GM19238 (cell line): ENCODE data around the gene FKRP.
A peak's percentile ranks its signal among the peaks of the same experiment; 100 is the strongest.
"Not testable (repeated sequence)": the region's sequence is repeated elsewhere in the genome, so short reads cannot be mapped to it uniquely, and the experiment has no call there.

Experiments used
- DNase-seq: peaks from one replicate; pipeline ENCODE4 v3.0.0; 2011; ENCODE audit warnings: low spot score; ENCODE audit not compliant: insufficient read length

FKRP gene

DNA sequence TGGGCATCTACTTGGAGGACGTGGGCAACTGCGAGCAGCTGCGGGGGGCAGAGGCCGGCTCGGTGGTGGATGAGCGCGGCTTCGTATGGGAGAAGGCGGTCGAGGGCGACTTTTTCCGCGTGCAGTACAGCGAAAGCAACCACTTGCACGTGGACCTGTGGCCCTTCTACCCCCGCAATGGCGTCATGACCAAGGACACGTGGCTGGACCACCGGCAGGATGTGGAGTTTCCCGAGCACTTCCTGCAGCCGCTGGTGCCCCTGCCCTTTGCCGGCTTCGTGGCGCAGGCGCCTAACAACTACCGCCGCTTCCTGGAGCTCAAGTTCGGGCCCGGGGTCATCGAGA is 10.7 kb downstream of the FKRP start:
- DNase-seq: no peak

DNA sequence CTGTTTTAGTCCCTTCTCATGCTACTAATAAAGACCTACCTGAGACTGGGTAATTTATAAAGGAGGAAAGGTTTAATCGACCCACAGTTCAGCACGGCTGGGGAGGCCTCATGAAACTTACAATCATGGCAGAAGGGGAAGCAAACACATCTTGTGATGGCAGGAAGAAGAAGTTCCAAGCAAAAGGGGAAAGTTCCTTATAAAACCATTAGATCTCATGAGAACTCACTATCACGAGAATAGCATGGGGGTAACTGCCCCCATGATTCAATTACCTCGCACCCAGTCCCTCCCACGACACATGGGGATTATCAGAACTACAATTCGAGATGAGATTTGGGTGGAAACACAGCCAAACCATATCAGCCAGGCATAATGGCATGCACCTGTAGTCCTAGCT is 13.3 kb downstream of the FKRP start:
- no peak for DNase-seq

- no peak for DNase-seq
Measured at GRCh38 chr19:46759817-46760333, 14.0 kb downstream of the FKRP start.

- DNase-seq: no peak
Measured at GRCh38 chr19:46760363-46760762, 14.5 kb downstream of the FKRP start.

- not testable (repeated sequence) for DNase-seq
Measured at GRCh38 chr19:46760897-46761296, 15.0 kb downstream of the FKRP start.

- no peak for DNase-seq
Measured at GRCh38 chr19:46761418-46761831, 15.6 kb downstream of the FKRP start.

DNA sequence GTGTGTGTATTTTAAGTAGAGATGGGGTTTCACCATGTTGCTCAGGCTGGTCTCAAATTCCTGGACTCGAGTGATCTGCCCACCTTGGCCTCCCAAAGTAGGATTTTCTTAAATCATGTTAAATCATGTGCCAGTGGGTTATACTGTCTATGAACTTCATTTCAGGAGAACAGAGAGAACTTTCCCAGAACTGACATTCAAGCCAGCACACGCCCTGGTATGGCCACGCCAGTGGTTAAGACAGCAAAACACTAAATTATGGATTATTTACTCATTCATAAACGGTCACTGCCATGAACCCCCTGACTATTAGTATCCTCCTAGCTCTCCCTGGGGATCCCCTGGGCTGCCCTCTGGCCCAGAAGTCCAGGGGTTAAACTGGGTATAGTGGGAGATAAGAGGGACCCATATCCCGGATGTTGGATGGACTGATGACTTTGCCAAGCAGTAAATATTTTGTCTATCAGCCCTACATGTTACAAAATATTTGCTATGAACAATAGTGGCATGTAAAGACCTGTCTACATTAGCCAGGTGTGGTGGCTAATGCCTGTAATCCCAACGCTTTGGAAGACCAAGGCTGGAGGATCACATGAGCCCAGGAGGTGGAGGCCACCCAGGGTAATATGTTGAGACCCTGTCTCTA is 16.5 kb downstream of the FKRP start:
- DNase-seq: no peak

- DNase-seq: no peak
Measured at GRCh38 chr19:46764817-46765291, 19.0 kb downstream of the FKRP start.

GRCh38 chr19:46766569-46767317 is 20.9 kb downstream of the FKRP start:
- no peak for DNase-seq

- DNase-seq: not testable (repeated sequence)
Measured at GRCh38 chr19:46768746-46769145, 22.9 kb downstream of the FKRP start.

DNA sequence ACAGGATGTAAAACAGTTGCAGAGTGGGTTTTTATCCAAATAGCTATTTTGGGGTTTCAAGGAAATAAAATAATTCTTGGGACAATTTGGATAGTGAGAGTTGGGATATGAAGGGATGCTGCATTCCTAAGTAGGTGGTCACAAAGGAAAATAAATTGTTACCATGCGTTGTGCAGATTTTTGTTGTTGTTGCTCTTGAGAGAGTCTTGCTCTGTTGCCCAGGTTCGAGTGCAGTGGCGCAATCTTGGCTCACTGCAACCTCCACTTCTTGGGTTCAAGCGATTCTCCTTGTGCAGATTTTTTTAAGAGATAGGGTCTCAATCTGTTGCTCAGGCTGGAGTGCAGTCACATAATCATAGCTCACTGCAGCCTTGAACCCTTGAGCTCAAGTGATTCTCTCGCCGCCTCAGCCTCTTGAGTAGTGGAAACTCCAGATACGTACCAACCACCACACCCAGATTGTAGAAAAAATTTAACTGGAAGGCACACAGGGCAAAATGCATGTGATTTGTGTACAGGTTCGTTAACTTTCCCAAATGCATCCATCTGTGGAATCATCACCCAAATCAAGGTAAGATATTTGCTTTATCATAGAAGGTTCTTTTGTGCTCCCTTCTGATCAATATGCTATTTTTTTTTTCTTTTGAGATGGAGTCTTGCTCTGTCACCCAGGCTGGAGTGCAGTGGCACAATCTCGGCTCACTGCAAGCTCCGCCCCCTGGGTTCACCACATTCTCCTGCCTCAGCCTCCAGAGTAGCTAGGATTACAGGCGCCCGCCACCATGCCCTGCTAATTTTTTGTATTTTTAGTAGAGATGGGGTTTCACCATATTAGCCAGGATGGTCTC is 26.5 kb downstream of the FKRP start:
- DNase-seq: no peak

- no peak for DNase-seq
Measured at GRCh38 chr19:46773018-46773399, 27.2 kb downstream of the FKRP start.

DNA sequence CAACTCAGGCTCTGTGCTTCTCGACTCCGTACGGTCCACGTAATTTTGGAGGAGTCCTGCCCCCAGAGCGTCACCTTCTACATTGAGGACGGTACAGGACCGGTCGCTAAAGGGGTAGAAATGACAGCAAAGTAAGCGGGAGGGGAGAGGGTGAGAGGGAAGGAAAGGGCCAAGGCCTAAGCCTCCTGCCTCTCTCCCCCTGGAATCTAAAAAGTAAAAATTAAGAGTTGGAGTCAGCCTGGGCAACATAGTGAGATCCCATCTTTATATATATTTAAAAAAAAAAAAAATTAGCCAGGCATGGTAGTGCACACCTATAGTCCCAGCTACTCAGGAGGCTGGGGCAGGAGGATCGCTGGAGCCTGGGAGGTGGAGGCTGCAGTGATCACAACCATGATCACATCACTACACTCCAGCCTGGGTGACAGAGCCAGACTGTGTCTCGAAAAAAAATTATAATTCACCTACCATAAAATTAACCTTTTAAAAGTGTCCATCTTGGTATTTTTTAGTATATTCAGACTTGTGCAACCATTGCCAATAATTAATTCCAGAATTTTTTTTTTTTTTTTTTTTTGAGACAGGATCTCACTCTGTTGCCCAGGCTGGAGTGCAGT is 29.9 kb downstream of the FKRP start:
- DNase-seq: no peak

- DNase-seq: no peak
Measured at GRCh38 chr19:46776927-46777911, 31.4 kb downstream of the FKRP start.

DNA sequence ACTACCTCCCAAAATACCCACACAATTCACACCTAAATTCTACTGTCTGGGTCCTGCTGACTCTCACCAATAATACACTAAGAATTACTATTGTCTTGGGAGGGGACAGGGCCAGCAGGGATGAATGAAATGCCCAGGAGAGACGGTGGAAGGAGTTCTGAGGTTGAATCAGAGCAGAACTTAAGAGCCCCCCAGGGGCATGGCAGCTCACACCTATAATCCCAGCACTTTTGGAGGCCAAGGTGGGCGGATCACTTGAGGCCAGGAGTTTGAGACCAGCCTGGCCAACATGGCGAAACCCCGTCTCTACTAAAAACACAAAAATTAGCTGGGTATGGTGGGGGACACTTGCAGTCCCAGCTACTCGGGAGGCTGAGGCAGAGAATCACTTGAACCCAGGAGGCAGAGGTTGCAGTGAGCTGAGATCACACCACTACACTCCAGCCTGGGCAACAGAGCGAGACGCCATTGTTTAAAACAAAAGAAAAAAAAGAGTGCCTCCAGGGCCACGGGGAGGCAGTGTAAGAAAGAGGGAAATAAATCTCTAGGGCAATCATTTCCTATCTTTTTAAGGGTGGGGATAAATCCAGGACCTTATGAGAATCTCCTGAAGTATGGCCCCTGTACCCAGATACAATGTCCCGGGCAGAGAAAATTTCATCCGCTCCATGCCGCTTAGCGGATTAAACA is 32.2 kb downstream of the FKRP start:
- not testable (repeated sequence) for DNase-seq

- no peak for DNase-seq
Measured at GRCh38 chr19:46782355-46783019, 36.6 kb downstream of the FKRP start.

- no peak for DNase-seq
Measured at GRCh38 chr19:46783670-46784069, 37.8 kb downstream of the FKRP start.

DNA sequence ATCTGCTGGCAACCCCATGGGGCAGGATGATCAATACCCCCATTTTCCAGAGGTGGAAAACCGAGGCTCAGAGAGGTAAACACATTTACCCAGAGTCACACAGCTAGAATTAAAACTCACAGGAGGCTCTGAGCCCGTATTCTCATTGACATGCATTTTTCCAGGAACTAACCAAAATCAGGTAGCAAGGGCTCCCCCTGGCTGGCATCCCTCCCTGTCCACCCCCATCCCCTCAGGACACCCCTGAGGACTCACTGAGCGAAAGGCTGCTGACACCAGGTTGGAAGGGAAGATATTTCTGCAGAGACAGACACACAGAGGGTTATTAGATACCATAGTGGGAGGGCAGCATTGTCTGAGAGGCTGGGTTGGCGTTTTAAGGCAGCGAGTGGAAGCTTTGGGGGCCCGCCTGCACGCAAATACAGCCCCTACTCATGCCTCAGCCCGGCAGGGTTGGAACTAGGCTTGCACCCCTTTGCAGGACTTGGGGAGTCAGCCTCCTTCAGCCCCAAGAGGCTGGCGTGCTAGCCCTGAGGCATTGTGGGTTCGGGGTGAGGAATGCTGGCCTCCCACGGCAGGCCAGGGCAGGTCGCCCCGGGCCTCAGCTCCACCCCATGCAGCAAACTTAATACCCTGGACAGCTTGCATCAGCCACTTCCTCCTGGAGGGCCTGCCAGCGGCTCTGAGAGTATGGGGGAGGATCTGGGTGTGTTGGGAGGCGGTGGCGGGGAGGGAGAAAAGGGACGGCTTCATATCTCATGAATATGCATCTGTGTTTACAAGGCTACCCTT is 38.6 kb downstream of the FKRP start:
- DNase-seq: peak; percentile 83
